Stimulated activated CD4-positive, alpha-beta T cell treated with anti-CD3 and anti-CD28 coated beads, Interleukin-2, amount 100 ng/mL, for 24 hours (primary cell): Measurements from ENCODE around the gene TPCN1.
"Not testable (repeated sequence)": the region's sequence is repeated elsewhere in the genome, so short reads cannot be mapped to it uniquely, and the experiment has no call there.

ENCODE experiments used
- DNase-seq, 2 donors: peaks; one replicate each; pipeline ENCODE4 v3.0.0-alpha.2; 2020

The TPCN1 gene

DNA sequence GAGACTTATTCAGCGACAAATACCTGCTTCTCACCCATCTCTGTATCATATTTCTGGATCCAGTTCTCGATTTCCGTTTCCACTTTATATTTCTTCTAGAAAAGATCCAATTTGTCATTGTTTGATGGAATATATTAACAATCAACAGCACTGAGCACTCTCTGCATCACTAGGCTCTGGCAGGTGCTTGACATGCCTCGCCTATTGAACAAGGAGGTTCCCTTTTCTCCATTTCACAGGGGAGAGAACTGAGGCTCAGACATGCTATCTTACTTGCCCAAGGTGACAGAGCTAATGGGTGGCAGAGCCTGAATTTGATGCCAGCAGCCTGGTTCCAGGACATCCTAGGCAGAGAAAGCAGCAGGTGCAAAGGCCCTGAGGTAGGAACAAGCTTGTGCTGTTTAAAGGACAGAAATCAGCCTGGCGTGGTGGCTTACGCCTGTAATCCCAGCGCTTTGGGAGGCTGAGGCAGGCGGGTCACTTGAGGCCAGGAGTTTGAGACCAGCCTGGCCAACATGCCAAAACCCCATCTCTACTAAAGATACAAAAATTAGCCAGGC lies 23.7 kb upstream of the TPCN1 start:
- DNase-seq, result no peak

DNA sequence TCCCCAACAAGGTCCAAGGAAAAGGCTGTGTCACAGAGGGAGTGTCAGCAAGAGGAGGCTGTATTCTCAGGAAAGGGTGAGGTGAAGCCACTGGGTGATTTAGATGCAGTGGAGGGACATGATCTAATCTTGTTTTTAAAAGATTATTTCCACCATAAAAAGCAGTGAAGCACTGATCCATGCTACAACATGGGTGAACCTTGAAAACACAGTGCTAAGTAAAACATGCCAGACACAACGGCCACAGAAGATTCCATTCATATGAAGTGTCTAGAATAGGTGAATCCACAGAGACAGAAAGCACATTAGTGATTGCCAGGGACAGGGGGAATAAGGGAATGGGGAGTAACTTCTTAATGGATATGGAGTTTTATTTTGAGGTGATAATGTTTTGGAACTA lies 23.0 kb upstream of the TPCN1 start:
- DNase-seq, result no peak

GRCh38 chr12:113200021-113200797 lies 21.1 kb upstream of the TPCN1 start:
- DNase-seq, result no peak

- DNase-seq, result no peak
These were observed 19.8 kb upstream of the TPCN1 start for GRCh38 chr12:113201187-113202177.

- DNase-seq, result no peak
These were observed 18.8 kb upstream of the TPCN1 start for GRCh38 chr12:113202300-113203075.

GRCh38 chr12:113203852-113204760 lies 17.2 kb upstream of the TPCN1 start:
- DNase-seq, result no peak

DNA sequence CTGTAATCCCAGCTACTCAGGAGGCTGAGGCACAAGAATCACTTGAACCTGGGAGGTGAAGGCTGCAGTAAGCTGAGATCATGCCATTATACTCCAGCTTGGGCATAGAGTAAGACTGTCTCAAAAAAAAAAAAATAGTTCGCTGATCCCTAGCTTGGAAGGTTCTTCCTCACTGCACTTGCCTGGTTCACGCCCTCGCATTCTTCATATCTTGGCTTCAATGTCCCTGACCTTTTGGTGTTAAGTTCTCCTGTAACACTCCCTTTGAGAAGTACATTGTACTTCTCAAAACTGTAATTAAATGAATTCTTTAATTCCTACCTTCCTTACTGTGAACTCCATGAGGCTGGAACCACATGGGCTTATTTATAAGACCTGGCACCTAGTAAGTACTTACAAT lies 16.5 kb upstream of the TPCN1 start:
- DNase-seq, result no peak

DNA sequence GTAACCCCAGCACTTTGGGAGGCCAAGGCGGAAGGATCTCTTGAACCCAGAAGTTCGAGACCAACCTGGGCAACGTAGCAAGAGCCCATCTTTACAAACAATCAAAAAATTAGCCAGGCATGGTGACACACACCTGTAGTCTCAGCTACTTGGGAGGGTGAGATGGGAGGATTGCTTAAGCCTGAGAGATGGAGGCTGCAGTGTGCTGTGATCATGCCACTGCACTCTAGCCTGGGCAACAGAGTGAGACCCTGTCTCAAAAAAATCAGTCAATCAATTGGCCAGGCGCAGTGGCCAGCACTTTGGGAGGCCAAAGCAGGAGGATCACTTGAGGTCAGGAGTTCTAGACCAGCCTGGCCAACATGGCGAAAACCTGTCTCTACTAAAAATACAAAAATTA lies 14.5 kb upstream of the TPCN1 start:
- DNase-seq, result not testable (repeated sequence)

DNA sequence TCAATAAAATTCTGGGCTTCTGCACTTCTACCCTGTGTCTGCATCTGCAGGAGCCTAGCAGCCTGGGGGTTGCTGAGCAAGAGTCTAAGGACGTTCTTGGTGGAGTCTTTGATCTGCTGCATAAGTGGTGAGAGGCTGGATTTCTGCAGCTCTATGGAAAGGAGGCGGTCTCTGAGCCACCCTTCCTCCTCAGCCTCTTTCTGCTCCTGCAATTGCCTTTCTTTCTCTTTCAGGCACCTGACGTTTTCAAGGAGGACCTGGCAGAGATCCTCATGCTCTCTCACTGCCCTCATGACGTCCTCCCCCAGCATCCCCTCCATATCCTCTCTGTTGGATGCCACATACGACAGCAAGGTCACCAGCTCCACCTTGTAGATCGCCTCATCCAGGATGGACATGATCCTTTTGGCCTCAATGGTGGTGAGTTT lies 13.6 kb upstream of the TPCN1 start:
- DNase-seq, result no peak

DNA sequence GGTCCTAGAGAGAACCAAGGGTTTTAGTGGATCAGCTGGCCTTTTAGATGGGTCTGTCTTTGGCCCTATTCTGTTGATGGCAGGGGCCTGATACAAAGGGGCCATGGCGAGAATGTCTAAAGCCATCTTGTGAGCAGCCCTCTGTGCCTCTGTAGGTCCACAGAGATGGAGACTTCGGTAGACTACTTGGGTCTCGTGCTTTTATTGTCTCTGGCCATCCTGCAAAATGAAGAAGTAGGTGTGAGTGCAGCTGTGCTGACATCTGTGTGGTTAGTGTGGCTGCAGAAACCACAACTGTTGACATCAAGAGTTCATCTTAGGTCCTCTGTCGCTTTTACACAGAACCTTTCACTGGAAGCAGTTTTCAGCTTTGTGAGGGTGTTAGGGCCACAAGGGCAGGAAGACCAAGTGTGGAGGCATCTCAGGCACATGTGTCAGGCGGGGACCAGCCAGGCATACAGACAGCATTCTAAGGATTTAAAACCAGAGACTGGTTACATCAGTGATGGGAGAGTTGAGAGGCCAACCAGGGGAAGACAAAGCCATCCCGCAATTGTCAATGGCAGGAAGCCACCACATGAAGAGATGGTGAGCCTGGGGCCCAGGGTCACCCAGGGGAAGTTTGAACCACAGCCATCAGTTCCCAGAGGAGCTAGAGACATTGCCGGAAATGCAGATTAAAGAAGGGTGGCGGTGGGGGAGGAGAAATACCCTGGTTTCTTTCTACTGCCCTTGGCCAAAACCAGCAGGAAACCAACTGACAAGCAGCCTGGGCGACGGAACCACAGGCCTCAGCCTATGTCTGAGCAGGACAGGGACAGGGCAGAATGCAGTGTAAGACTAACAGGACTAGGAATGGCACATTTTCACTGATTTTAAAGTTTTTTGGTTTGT lies 13.0 kb upstream of the TPCN1 start:
- peak; percentile 38 to 58 for DNase-seq

- no peak for DNase-seq
These were observed 10.1 kb upstream of the TPCN1 start for GRCh38 chr12:113211160-113211559.

DNA sequence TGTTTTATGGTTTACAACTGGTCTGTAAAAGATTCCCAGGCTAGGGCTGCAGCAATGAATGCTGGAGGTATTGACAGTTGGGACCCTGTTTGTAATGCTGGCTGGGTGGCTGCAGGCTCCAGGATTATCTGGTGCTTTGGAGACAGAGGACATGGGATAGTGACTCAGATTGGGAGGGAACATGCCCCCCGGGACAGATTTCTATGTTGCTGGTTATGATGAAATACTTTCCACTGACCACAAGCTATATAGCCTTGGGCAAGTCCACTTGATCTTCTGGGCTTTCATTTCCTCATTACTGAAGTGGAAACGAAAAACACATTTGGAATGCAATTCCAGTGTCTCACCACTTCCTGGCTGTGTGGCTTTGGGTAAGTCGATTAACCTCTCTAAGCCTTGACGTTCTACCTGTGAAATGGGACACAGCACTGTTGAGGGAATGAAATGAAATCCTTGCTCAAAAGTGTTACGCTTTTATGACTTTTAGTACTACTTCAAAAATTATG lies 6.3 kb upstream of the TPCN1 start:
- no peak for DNase-seq

GRCh38 chr12:113216027-113216426 lies 5.2 kb upstream of the TPCN1 start:
- DNase-seq, result no peak

- no peak for DNase-seq
These were observed 577 bp upstream of the TPCN1 start for GRCh38 chr12:113220593-113221180.

DNA sequence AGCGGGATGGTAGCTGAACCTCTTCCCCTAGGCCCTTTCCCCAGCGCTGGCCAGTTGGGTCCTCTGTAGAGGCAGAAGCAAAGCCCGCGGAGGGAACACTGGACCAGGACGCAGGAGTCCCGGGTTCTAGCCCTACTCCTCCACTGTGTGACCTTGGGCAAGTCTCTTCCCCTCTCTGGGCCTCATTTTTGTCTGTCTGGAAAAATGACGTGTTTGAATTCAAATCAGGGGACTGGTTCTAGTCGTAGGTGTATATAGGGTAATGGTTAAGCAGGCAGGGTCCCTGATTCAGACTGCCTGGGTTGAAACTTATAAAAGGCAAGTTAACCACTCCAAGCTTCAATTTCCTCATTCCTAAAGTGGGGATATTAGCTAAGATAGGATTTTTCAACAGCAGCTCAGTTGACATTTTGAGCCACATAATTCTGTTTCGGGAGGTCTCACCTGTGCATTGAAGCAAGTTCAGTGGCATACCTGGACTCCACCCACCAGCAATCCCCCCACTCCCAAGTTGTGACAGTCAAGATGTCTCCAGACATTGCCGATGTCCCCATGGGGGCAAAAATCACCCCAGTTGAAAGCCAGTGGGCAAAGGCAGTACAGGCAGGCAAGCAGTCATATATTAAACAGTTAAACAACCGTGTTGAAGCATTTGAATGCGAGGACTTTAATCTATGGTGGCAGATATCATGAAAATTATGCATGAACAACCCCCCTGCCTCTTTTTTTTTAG lies 899 bp downstream of the TPCN1 start:
- DNase-seq, result no peak

DNA sequence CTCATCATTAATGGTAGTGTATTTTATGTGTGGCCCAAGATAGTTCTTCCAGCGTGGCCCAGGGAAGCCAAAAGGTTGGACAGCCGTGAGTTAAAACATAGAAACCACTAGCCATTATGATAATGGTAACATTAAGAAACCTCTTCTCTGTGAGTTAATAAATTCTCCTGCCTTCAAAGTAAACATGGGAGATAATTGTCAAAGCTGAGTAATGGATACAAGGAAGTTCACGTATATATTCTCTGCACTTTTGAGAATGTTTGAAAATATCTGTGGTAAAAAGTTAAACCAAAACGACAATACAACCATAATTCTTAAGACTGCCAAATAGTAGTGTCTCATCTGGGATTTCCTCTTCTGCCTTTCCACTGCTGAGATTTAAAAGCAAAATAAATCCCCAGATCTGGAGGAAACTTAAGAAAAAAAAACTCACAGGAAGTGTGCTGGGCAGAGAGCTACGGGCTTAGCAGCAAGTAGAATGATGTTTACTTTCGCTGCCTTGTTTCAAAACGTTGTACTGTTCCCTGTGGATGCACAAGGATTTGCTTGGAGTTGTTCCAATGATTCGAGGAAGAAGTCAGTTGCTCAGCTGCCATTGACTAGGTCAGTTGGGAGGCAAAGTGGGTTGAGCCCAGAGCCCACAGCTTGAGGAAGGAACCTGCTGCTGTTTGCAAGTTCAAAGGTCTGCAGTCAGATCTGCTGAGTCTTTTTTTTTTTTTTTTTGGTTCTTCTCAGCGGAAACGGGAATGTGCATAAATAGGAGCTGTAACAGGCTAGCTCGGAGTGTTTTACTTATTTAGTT lies 1.7 kb downstream of the TPCN1 start:
- DNase-seq, result no peak

GRCh38 chr12:113224955-113225354 lies 3.7 kb downstream of the TPCN1 start:
- no peak for DNase-seq
